ENCODE results near the gene NFIB.

Gene NFIB

DNA sequence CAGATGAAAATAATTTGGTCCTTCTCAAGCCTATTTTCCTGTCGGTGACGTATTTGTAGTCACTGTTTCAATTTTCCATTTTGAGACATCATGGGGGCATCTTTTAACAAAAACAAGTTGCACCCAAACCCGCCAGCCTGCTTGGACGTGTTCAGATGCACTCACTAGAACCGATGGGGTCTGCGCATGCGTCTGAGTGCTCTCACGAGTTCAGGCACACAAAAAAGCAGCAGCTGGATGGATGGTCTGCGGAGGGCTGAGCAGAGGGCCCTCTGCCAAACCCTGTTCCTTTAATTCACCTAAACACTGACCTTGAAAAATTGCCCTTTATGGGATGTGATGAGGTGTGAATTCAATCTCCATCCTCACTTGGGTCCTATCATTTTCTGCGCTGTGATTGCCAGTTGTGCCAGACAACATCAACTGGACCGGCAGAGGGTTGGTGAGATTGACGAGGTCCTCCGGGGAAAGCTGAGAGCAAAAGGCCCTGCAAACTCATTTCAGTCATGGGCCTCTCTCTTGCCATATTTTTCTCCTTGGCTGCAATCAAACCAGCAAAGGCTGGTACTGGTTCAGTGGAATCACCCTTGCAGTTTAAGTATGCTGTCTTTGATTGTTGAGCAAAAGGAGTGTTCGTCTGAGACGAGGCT lies 251.9 kb downstream of the NFIB start:
- TF ChIP-seq CTCF (IDR thresholded peaks at IDR 0.05; ENCODE audit: low read depth, low read length) = no peak
- no peak overlapping the region for H3K27ac ChIP-seq

DNA sequence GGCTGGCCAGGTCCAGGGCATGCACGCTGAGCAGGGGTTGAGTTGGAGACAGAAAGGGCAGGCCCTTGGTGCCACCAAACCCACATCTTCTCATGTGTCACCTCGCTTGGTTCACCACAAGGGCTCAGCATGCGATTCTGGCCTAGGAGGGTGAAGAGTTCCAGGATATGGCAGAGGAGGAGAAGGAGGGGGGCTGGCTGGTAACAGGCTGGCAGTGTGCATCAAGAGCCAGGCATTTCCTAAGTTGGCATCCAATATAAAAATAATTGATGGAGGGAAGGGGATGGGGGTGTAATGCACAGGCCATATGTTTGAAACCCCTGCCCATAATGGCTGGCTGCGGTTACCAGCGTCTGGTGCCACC lies 255.6 kb downstream of the NFIB start:
- Histone ChIP-seq H3K36me3 (no peaks in the 10 kb centered on the region), H3K27ac (no peak overlapping the region), H3K9me3 (ENCODE audit: severe bottlenecking) (no peaks in the 10 kb centered on the region), H3K4me3 (ENCODE audit: low read depth, low read length) (no peak overlapping the region), H3K27me3 (ENCODE audit: insufficient read depth, low read depth, severe bottlenecking) (no peaks in the 10 kb centered on the region)
- DNase-seq = no peak
- TF ChIP-seq CTCF (IDR thresholded peaks at IDR 0.05; ENCODE audit: low read depth, low read length) = no peak

More for the DNA sequence above, 251.9 kb downstream of the NFIB start:
- no peak overlapping the region for H3K4me3 ChIP-seq (ENCODE audit: low read depth, low read length)
- no peaks in the 10 kb centered on the region for H3K27me3 ChIP-seq (ENCODE audit: insufficient read depth, low read depth, severe bottlenecking)
- H3K36me3 ChIP-seq = no peaks in the 10 kb centered on the region
- DNase-seq = no peak
- H3K9me3 ChIP-seq (ENCODE audit: severe bottlenecking) = no peaks in the 10 kb centered on the region

DNA sequence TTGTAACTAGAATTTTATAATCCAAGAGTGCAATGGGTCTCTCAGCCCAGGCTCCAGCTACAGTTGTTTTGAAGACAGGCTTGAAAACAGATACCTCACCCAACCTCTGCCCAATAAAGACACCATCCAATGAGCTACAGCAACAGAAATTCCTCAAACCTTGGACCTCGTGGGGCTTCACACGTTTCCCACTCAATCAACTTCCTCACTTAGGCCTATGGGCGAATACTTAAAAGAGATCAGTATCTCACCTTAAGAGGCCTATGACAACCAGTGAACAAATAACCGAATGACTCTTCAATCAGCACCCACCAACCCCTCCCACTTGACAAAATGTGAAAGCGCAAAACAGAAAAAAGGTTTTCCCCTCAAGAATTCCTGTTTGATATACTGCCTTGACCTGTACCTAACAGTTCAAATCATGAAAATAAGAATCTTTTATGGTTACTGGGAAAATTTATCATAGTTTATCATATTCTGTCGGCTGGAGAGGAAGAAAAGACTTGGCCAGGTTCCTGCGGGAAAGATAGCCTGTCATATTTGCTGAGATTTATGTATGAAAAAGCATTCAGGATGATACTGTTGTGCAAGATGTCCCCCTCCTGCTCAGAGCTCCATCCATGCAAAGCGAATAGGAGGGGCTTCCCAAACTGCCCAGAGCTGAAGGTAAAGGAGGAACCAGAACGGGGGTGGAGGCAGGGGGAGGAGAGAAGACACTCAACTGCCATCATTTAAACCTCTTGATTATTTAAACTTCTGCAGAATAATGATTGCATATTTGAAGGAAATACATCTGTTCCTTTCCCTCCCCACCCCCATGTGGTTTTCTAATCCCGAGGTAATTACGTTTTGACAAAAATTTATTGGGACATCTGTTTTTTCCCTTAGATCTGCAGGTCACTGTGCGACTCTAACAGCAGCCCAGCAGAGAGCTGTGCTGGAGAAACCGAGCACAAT lies 256.3 kb downstream of the NFIB start:
- DNase-seq = no peak
- TF ChIP-seq CTCF (IDR thresholded peaks at IDR 0.05; ENCODE audit: low read depth, low read length) = no peak
- Histone ChIP-seq H3K9me3 (ENCODE audit: severe bottlenecking) (no peaks in the 10 kb centered on the region), H3K27me3 (ENCODE audit: insufficient read depth, low read depth, severe bottlenecking) (no peaks in the 10 kb centered on the region), H3K27ac (no peak overlapping the region), H3K4me3 (ENCODE audit: low read depth, low read length) (no peak overlapping the region), H3K36me3 (no peaks in the 10 kb centered on the region)

DNA sequence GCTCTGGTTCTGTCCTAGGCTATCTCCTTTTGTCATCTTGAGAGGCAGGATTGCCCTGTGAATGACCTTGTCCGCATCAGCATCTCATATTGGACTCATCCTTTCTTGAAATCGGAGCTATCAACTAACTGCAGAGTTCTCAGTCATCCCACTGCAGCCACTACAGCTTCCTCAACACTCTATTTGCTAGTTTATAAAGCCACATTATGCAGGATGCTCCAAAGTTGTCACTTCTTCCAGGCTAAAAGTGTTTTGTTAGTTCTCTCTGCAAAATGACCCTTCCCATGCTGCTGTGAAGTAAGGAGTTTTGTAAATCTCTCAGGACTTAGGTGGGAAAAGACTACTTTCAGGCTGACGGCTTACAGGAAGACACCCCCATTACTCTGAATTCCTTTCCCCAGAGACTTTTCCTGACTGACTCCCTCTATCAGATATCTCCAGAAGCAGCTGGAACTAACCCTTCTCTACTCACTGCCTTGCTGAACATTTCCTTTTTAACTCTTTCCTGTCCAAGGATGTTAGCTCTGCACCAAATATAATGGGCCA lies 257.6 kb downstream of the NFIB start:
- no peak overlapping the region for H3K4me3 ChIP-seq (ENCODE audit: low read depth, low read length)
- H3K9me3 ChIP-seq (ENCODE audit: severe bottlenecking) = no peaks in the 10 kb centered on the region
- no peaks in the 10 kb centered on the region for H3K27me3 ChIP-seq (ENCODE audit: insufficient read depth, low read depth, severe bottlenecking)
- no peaks in the 10 kb centered on the region for H3K36me3 ChIP-seq
- TF ChIP-seq CTCF (IDR thresholded peaks at IDR 0.05; ENCODE audit: low read depth, low read length) = no peak
- H3K27ac ChIP-seq = no peak overlapping the region
- DNase-seq = no peak

DNA sequence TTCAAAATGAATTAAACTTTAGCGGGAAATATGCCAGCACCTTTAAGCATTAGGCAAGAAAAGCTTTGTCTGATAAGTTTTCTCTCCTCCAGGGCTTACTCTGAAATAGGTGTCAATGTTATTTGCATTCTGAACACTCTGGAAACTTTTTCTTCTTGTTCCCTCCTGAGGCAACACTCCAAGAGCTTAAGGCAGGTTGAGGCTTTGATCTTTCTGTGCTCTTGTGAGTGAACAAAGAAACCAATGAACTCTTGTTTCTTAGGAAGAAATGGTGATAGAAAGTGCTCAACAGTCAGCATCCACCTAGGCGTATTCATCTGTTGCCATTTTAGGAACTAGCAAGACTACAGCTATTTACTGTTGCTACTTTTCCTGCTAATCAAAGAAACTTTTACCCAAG lies 259.8 kb downstream of the NFIB start:
- H3K27ac ChIP-seq = no peak overlapping the region
- H3K9me3 ChIP-seq (ENCODE audit: severe bottlenecking) = no peaks in the 10 kb centered on the region
- no peak for TF ChIP-seq CTCF (IDR thresholded peaks at IDR 0.05; ENCODE audit: low read depth, low read length)
- no peaks in the 10 kb centered on the region for H3K36me3 ChIP-seq
- DNase-seq = no peak
- no peak overlapping the region for H3K4me3 ChIP-seq (ENCODE audit: low read depth, low read length)
- no peaks in the 10 kb centered on the region for H3K27me3 ChIP-seq (ENCODE audit: insufficient read depth, low read depth, severe bottlenecking)

Data from WERI-Rb-1 (cell line).